GM10847 (cell line): Measurements from ENCODE around the gene ZNF771.

Experiments used
- POLR2A ChIP-seq: IDR thresholded peaks from 2 replicates; pipeline ENCODE4 v1.6.1; 2011; ENCODE audit not compliant: insufficient read length; ENCODE audit errors: extremely low read depth

The ZNF771 gene

DNA sequence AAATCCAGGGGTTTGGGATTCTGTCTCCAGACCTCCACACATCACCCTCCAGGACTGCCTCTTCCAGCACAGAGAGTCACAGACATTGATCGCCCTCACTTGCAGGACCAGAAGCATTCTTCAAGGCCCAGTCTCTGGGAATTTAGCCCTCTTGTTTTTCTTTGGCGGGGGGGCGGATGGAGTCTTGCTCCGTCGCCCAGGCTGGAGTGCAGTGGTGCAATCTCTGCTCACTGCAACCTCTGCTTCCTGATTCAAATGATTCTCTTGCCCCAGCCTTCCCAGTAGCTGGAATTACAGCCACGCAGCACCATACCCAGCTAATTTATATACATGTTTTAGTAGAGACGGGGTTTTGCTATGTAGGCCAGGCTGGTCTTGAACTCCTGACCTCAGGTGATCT is 56.7 kb downstream of the ZNF771 start:
- no peak for TF ChIP-seq POLR2A
